Cardiac muscle cell (in vitro differentiated cells and primary cell): ENCODE measurements around the gene PGM1. TPM values are rescaled to one million over a fixed set of nuclear protein-coding genes. Genes with fewer than 3 reads are reported as not detected.
A peak's percentile ranks its signal among the peaks of the same experiment; 100 is the strongest.

Experiments
- DNase-seq, 2 donors: peaks; one replicate each; pipeline versions ENCODE4 v3.0.0 to v3.0.0-alpha.2; 2010 to 2017; ENCODE audit warnings: low read depth in 1 of 2, low spot score in 1 of 2
- H3K27ac ChIP-seq: fragments of 200-600 bp; sonication (generic); 2 replicates; pipeline ENCODE4 v1.5.1; 2016
- H3K27me3 ChIP-seq: fragments of 200-600 bp; sonication (generic); 2 replicates; pipeline ENCODE4 v1.6.0; 2016; ENCODE audit warnings: control low read depth
- H3K36me3 ChIP-seq: fragments of 200-600 bp; sonication (generic); 2 replicates; pipeline ENCODE4 v1.5.1; 2016; ENCODE audit warnings: control low read depth
- H3K4me1 ChIP-seq: fragments of 200-600 bp; sonication (generic); 2 replicates; pipeline ENCODE4 v1.8.1; 2017; ENCODE audit warnings: low read depth, mild to moderate bottlenecking, mixed run types
- H3K4me3 ChIP-seq: fragments of 200-600 bp; sonication (generic); 2 replicates; pipeline ENCODE4 v1.5.1; 2016; ENCODE audit warnings: mild to moderate bottlenecking
- H3K9me3 ChIP-seq: fragments of 200-600 bp; sonication (generic); 2 replicates; pipeline ENCODE4 v1.5.1; 2017; ENCODE audit warnings: low read depth, mild to moderate bottlenecking, control low read depth
- CTCF ChIP-seq: IDR thresholded peaks from 2 replicates; pipeline ENCODE4 v1.5.1; 2012; ENCODE audit warnings: low read depth, mild to moderate bottlenecking, low read length
- polyA plus RNA-seq: library from polyadenylated mRNA; unstranded; fragments of >200 nt; fragmentation: Nextera tagmentation; extraction: Ambion mirVana; gene quantifications from 2 replicates; pipeline ENCODE4 v1.2.1, GENCODE V29; 2016
- total RNA-seq: library from RNA; depleted of rRNA; stranded (reverse); fragments of >200 nt; gene quantifications from 2 replicates; pipeline ENCODE4 v1.2.3, GENCODE V29; 2016

The PGM1 gene
- total and polyA plus RNA-seq, 2 experiments from 2014 or later: 277 to 344 TPM

- TF ChIP-seq CTCF: peak; percentile 12
- Histone ChIP-seq H3K27ac (peak overlapping the region; percentile 85), H3K36me3 (no peaks in the 10 kb centered on the region), H3K4me3 (no peak overlapping the region), H3K4me1 (peaks cover 49% of the 10 kb centered on the region), H3K9me3 (no peaks in the 10 kb centered on the region), H3K27me3 (no peaks in the 10 kb centered on the region)
- DNase-seq: peak; percentile 23 to 65
Observed at GRCh38 chr1:63612564-63612963, 19.4 kb downstream of the PGM1 start.

GRCh38 chr1:63612971-63613370 is 19.8 kb downstream of the PGM1 start:
- Histone ChIP-seq H3K9me3 (no peaks in the 10 kb centered on the region), H3K27me3 (no peaks in the 10 kb centered on the region), H3K4me3 (no peak overlapping the region), H3K27ac (peak overlapping the region; percentile 85), H3K36me3 (no peaks in the 10 kb centered on the region), H3K4me1 (peaks cover 53% of the 10 kb centered on the region)
- no peak for TF ChIP-seq CTCF
- peak in 1 of 2 donors; percentile 74 for DNase-seq

- H3K4me3 ChIP-seq: no peak overlapping the region
- no peaks in the 10 kb centered on the region for H3K9me3 ChIP-seq
- TF ChIP-seq CTCF: peak; percentile 61
- H3K27ac ChIP-seq: no peak overlapping the region
- peaks cover 48% of the 10 kb centered on the region for H3K4me1 ChIP-seq
- H3K27me3 ChIP-seq: no peaks in the 10 kb centered on the region
- H3K36me3 ChIP-seq: no peaks in the 10 kb centered on the region
- DNase-seq: peak; percentile 77 to 84
Observed at GRCh38 chr1:63615768-63616420, 22.7 kb downstream of the PGM1 start.

- Histone ChIP-seq H3K36me3 (no peaks in the 10 kb centered on the region), H3K4me1 (peaks cover 39% of the 10 kb centered on the region), H3K27ac (no peak overlapping the region), H3K9me3 (no peaks in the 10 kb centered on the region), H3K27me3 (no peaks in the 10 kb centered on the region), H3K4me3 (no peak overlapping the region)
- no peak for TF ChIP-seq CTCF
- DNase-seq: no peak
Observed at GRCh38 chr1:63617450-63617849, 24.2 kb downstream of the PGM1 start.

GRCh38 chr1:63618011-63618410 is 24.8 kb downstream of the PGM1 start:
- H3K27ac ChIP-seq: no peak overlapping the region
- H3K36me3 ChIP-seq: no peaks in the 10 kb centered on the region
- no peak for TF ChIP-seq CTCF
- H3K4me1 ChIP-seq: peaks cover 39% of the 10 kb centered on the region
- peak in 1 of 2 donors; percentile 27 for DNase-seq
- no peak overlapping the region for H3K4me3 ChIP-seq
- H3K27me3 ChIP-seq: no peaks in the 10 kb centered on the region
- no peaks in the 10 kb centered on the region for H3K9me3 ChIP-seq
